Cardiac muscle cell (in vitro differentiated cells and primary cell): Measurements from ENCODE around the gene KLHL15. TPM values are rescaled to one million over a fixed set of nuclear protein-coding genes. Genes with fewer than 3 reads are reported as not detected.
A peak's percentile ranks its signal among the peaks of the same experiment; 100 is the strongest.
"Not testable (repeated sequence)": the region's sequence is repeated elsewhere in the genome, so short reads cannot be mapped to it uniquely, and the experiment has no call there.

Source experiments
- DNase-seq, 2 donors: peaks; one replicate each; pipeline versions ENCODE4 v3.0.0 to v3.0.0-alpha.2; 2010 to 2017; ENCODE audit warnings: low read depth in 1 of 2, low spot score in 1 of 2
- H3K27ac ChIP-seq: fragments of 200-600 bp; sonication (generic); 2 replicates; pipeline ENCODE4 v1.5.1; 2016
- H3K27me3 ChIP-seq: fragments of 200-600 bp; sonication (generic); 2 replicates; pipeline ENCODE4 v1.6.0; 2016; ENCODE audit warnings: control low read depth
- H3K36me3 ChIP-seq: fragments of 200-600 bp; sonication (generic); 2 replicates; pipeline ENCODE4 v1.5.1; 2016; ENCODE audit warnings: control low read depth
- H3K4me1 ChIP-seq: fragments of 200-600 bp; sonication (generic); 2 replicates; pipeline ENCODE4 v1.8.1; 2017; ENCODE audit warnings: low read depth, mild to moderate bottlenecking, mixed run types
- H3K4me3 ChIP-seq: fragments of 200-600 bp; sonication (generic); 2 replicates; pipeline ENCODE4 v1.5.1; 2016; ENCODE audit warnings: mild to moderate bottlenecking
- H3K9me3 ChIP-seq: fragments of 200-600 bp; sonication (generic); 2 replicates; pipeline ENCODE4 v1.5.1; 2017; ENCODE audit warnings: low read depth, mild to moderate bottlenecking, control low read depth
- CTCF ChIP-seq: IDR thresholded peaks from 2 replicates; pipeline ENCODE4 v1.5.1; 2012; ENCODE audit warnings: low read depth, mild to moderate bottlenecking, low read length
- polyA plus RNA-seq: library from polyadenylated mRNA; unstranded; fragments of >200 nt; fragmentation: Nextera tagmentation; extraction: Ambion mirVana; gene quantifications from 2 replicates; pipeline ENCODE4 v1.2.1, GENCODE V29; 2016
- total RNA-seq: library from RNA; depleted of rRNA; stranded (reverse); fragments of >200 nt; gene quantifications from 2 replicates; pipeline ENCODE4 v1.2.3, GENCODE V29; 2016

The KLHL15 gene
- total RNA-seq (9.9 and 15.8 TPM in 2 replicates), polyA plus RNA-seq (3.5 and 8.4 TPM in 2 replicates)

DNA sequence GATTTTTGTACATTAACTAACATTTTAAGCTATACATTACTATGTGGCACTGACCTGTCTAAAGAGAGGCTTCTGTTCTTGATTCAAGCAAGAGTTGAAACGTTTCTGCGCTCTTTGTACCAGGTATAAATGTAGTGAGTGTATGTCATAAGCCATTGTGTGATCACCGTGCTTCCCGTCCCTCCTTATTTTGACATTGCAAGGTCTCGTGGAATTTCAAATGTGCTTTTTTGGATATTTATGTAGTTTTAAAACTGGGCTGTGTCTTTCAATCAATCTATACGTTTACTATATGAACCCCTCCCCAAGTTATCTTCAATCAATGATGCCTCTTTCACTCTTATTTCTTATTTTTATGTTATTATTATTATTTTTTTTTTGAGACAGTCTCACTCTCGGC lies at the start of gene KLHL15:
TSS of gene KLHL15 (minus strand) at position 101 of the 400 bp plus-strand sequence. CDS start 20,493 bp downstream, outside the sequence.
- H3K9me3 ChIP-seq = no peaks in the 10 kb centered on the region
- no peak for TF ChIP-seq CTCF
- no peaks in the 10 kb centered on the region for H3K36me3 ChIP-seq
- peak within 1 kb of the TSS; percentile 100 for H3K27ac ChIP-seq
- DNase-seq = no peak
- no peaks in the 10 kb centered on the region for H3K27me3 ChIP-seq
- peak within 1 kb of the TSS; percentile 73 for H3K4me3 ChIP-seq
- peaks cover 5% of the 10 kb centered on the region for H3K4me1 ChIP-seq

GRCh38 chrX:24069877-24070276 lies 42.9 kb upstream of the KLHL15 start:
- no peak overlapping the region for H3K4me3 ChIP-seq
- no peak for DNase-seq
- TF ChIP-seq CTCF = no peak
- H3K36me3 ChIP-seq = peaks cover 61% of the 10 kb centered on the region
- no peaks in the 10 kb centered on the region for H3K27me3 ChIP-seq
- no peaks in the 10 kb centered on the region for H3K4me1 ChIP-seq
- H3K9me3 ChIP-seq = no peaks in the 10 kb centered on the region
- H3K27ac ChIP-seq = no peak overlapping the region

GRCh38 chrX:24063488-24063887 lies 36.5 kb upstream of the KLHL15 start:
- TF ChIP-seq CTCF = no peak

DNA sequence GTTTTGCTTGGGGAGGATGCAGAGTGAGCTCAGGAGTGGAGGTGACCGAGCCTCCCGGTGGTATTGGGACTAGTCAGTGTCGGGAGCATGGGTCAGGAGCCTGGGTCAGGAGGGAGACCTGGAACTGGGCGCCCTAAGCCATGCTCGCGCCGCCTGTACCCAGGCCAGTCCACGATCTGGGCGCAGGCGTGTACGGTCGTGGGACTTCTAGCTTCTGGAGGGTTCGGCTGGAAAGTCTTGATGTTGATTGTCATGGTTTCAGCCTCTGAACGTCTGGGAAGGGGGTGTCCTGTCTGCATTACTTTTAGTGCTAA lies 28.0 kb upstream of the KLHL15 start:
- Histone ChIP-seq H3K4me3 (no peak overlapping the region), H3K9me3 (no peaks in the 10 kb centered on the region), H3K4me1 (no peaks in the 10 kb centered on the region), H3K27me3 (no peaks in the 10 kb centered on the region), H3K36me3 (peaks cover 23% of the 10 kb centered on the region), H3K27ac (no peak overlapping the region)
- DNase-seq = no peak
- TF ChIP-seq CTCF = no peak

More at GRCh38 chrX:24063488-24063887, 36.5 kb upstream of the KLHL15 start:
- Histone ChIP-seq H3K4me3 (no peak overlapping the region), H3K27me3 (no peaks in the 10 kb centered on the region), H3K36me3 (peaks cover 75% of the 10 kb centered on the region), H3K27ac (no peak overlapping the region), H3K9me3 (no peaks in the 10 kb centered on the region), H3K4me1 (no peaks in the 10 kb centered on the region)
- DNase-seq = no peak

GRCh38 chrX:24054182-24055042 lies 27.4 kb upstream of the KLHL15 start, which contains the start of gene EIF2S3:
TSS of gene EIF2S3 (plus strand) at chrX:24054956. CDS start at chrX:24054969, 13 bp downstream.
- no peak within 1 kb of the TSS for H3K4me3 ChIP-seq
- peak; percentile 95 to 96 for DNase-seq
- peaks cover 17% of the 10 kb centered on the region for H3K36me3 ChIP-seq
- no peaks in the 10 kb centered on the region for H3K4me1 ChIP-seq
- no peaks in the 10 kb centered on the region for H3K27me3 ChIP-seq
- no peak within 1 kb of the TSS for H3K27ac ChIP-seq
- no peaks in the 10 kb centered on the region for H3K9me3 ChIP-seq
- peak; percentile 65 for TF ChIP-seq CTCF

DNA sequence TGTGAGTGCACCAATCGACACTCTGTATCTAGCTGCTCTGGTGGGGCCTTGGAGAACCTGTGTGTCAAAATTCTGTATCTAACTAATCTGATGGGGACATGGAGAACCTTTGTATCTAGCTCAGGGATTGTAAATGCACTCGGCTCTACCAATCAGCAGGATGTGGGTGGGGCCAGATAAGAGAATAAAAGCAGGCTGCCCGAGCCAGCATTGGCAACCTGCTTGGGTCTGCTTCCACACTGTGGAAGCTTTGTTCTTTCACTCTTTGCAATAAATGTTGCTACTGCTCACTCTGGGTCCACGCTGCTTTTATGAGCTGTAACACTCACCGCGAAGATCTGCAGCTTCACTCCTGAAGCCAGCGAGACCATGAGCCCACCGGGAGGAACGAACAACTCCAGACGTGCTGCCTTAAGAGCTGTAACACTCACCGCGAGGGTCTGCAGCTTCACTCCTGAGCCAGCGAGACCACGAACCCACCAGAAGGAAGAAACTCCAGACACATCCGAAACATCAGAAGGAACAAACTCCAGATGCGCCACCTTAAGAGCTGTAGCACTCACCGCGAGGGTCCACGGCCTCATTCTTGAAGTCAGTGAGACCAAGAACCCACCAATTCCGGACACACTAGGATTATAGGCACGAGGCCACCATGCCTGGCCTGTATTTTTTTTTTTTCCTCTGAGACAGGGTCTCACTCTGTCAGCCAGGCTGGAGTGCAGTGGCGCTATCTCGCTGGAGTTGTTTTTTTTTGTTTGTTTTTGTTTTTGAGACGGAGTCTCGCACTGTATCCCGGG lies 23.7 kb upstream of the KLHL15 start:
- not testable (repeated sequence) for H3K36me3 ChIP-seq, H3K4me3 ChIP-seq, H3K9me3 ChIP-seq, H3K4me1 ChIP-seq, H3K27me3 ChIP-seq, DNase-seq
- peak overlapping the region; percentile 48 for H3K27ac ChIP-seq

GRCh38 chrX:24049643-24050042 lies 22.7 kb upstream of the KLHL15 start:
- not testable (repeated sequence) for H3K27me3 ChIP-seq, H3K4me1 ChIP-seq, H3K4me3 ChIP-seq

DNA sequence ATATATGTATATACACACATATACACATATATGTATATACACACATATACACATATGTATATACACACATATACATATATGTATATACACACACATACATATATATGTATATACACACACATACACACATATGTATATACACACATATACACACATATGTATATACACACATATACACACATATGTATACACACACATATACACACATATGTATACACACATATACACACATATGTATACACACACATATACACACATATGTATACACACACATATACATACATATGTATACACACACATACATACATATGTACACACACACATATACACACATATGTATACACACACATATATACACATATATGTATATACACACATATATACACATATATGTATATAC lies 19.1 kb upstream of the KLHL15 start:
- not testable (repeated sequence) for H3K27ac ChIP-seq, H3K9me3 ChIP-seq, H3K27me3 ChIP-seq, DNase-seq, H3K36me3 ChIP-seq, H3K4me3 ChIP-seq, H3K4me1 ChIP-seq

More at GRCh38 chrX:24049643-24050042, 22.7 kb upstream of the KLHL15 start:
- not testable (repeated sequence) for H3K27ac ChIP-seq, H3K9me3 ChIP-seq, H3K36me3 ChIP-seq, DNase-seq
